HepG2 (cell line): ENCODE results near the gene ASH1L. TPM values are rescaled to one million over a fixed set of nuclear protein-coding genes. Genes with fewer than 3 reads are reported as not detected.
A peak's percentile ranks its signal among the peaks of the same experiment; 100 is the strongest.

ENCODE experiments used
- ADNP ChIP-seq: sonication (generic); formaldehyde crosslinking; IDR thresholded peaks from 2 replicates; pipeline ENCODE4 v1.4.0; 2020; ENCODE audit warnings: missing genetic modification reagents
- ARID4A ChIP-seq: sonication (generic); formaldehyde crosslinking; IDR thresholded peaks from 2 replicates; pipeline ENCODE4 v1.5.0; 2020; ENCODE audit warnings: mild to moderate bottlenecking, missing genetic modification reagents, borderline replicate concordance
- HCFC1 ChIP-seq: fragments of 150-350 bp; IDR thresholded peaks from 2 replicates; pipeline ENCODE4 v1.6.1; 2014; ENCODE audit warnings: low read depth, low read length
- HOXA5 ChIP-seq: sonication (generic); formaldehyde crosslinking; IDR thresholded peaks from 2 replicates; pipeline ENCODE4 v1.4.0; 2020; ENCODE audit warnings: missing genetic modification reagents
- HOXA7 ChIP-seq: sonication (generic); formaldehyde crosslinking; IDR thresholded peaks from 2 replicates; pipeline ENCODE4 v1.8.1; 2022; ENCODE audit warnings: mild to moderate bottlenecking, missing genetic modification reagents, moderate library complexity
- JUND ChIP-seq: sonication (generic); formaldehyde crosslinking; IDR thresholded peaks from 2 replicates; pipeline ENCODE4 v1.8.0; 2022; ENCODE audit warnings: mild to moderate bottlenecking, missing genetic modification reagents
- KDM1A ChIP-seq: IDR thresholded peaks from 2 replicates; pipeline ENCODE4 v1.6.1; 2016; ENCODE audit warnings: missing compliant biosample characterization
- PAWR ChIP-seq: sonication (generic); formaldehyde crosslinking; IDR thresholded peaks from 2 replicates; pipeline ENCODE4 v1.4.0; 2020; ENCODE audit warnings: missing genetic modification reagents, mild to moderate bottlenecking, borderline replicate concordance
- SATB2 ChIP-seq: sonication (generic); formaldehyde crosslinking; IDR thresholded peaks from 2 replicates; pipeline ENCODE4 v1.5.0; 2020; ENCODE audit warnings: missing genetic modification reagents
- SSRP1 ChIP-seq: IDR thresholded peaks from 2 replicates; pipeline ENCODE4 v1.6.1; 2016; ENCODE audit warnings: control low read depth
- TAF1 ChIP-seq: sonication (generic); formaldehyde crosslinking; IDR thresholded peaks from 2 replicates; pipeline ENCODE4 v1.4.0; 2020; ENCODE audit warnings: missing genetic modification reagents
- THAP11 ChIP-seq: IDR thresholded peaks from 2 replicates; pipeline ENCODE4 v1.6.1; 2016; ENCODE audit warnings: missing biosample characterization, missing genetic modification reagents
- ZBTB33 ChIP-seq: sonication (generic); formaldehyde crosslinking; IDR thresholded peaks from 2 replicates; pipeline ENCODE4 v1.4.0; 2020; ENCODE audit warnings: missing genetic modification reagents
- ZFP82 ChIP-seq: sonication (generic); formaldehyde crosslinking; IDR thresholded peaks from 2 replicates; pipeline ENCODE4 v1.5.1; 2020; ENCODE audit warnings: mild to moderate bottlenecking, missing genetic modification reagents, borderline replicate concordance
- ZNF337 ChIP-seq: sonication (generic); formaldehyde crosslinking; IDR thresholded peaks from 2 replicates; pipeline ENCODE4 v1.5.1; 2020; ENCODE audit warnings: missing genetic modification reagents, low read depth, mild to moderate bottlenecking, borderline replicate concordance
- ZNF749 ChIP-seq: sonication (generic); formaldehyde crosslinking; IDR thresholded peaks from 2 replicates; pipeline ENCODE4 v1.8.0; 2022; ENCODE audit warnings: mild to moderate bottlenecking, missing genetic modification reagents, moderate library complexity, borderline replicate concordance
- ZNF773 ChIP-seq: sonication (generic); formaldehyde crosslinking; IDR thresholded peaks from 2 replicates; pipeline ENCODE4 v1.4.0; 2020; ENCODE audit warnings: missing genetic modification reagents, borderline replicate concordance
- ZNF800 ChIP-seq: sonication (generic); formaldehyde crosslinking; IDR thresholded peaks from 2 replicates; pipeline ENCODE4 v1.4.0; 2020; ENCODE audit warnings: missing genetic modification reagents
- polyA plus RNA-seq, 8 experiments: library from polyadenylated mRNA; depleted of rRNA in 3 of 8; stranded (reverse) in 7 of 8; unstranded in 1 of 8; fragments of >200 nt; fragmentation: Illumina TruSeq in 4 of 8; extraction: Trizol in 4 of 8; gene quantifications; 2 replicates each; pipeline versions ENCODE4 v1.2.1 to v1.2.3, GENCODE V29; 2011 to 2016; ENCODE audit warnings: low read depth in 4 of 8, missing spikeins in 1 of 8, mixed read lengths in 1 of 8; ENCODE audit not compliant: insufficient read depth in 1 of 8
- total RNA-seq, 5 experiments: library from RNA; depleted of rRNA; stranded (reverse); fragments of >200 nt; fragmentation: Illumina TruSeq; extraction: Trizol; gene quantifications; 2 replicates each; pipeline ENCODE4 v1.2.3, GENCODE V29; 2016; ENCODE audit warnings: low read depth in 1 of 5
- TF ChIP-seq, protein P1 (sequence below): sonication (generic); formaldehyde crosslinking; IDR thresholded peaks from 2 replicates; pipeline ENCODE4 v1.9.0; 2022; ENCODE audit warnings: missing genetic modification reagents, mild to moderate bottlenecking, borderline replicate concordance

ASH1L gene
- total and polyA plus RNA-seq, 2 of the 13 experiments (the other 11 are each of a cell fraction or from before 2014, with no cell fraction given), result 10.2 to 15.3 TPM

DNA sequence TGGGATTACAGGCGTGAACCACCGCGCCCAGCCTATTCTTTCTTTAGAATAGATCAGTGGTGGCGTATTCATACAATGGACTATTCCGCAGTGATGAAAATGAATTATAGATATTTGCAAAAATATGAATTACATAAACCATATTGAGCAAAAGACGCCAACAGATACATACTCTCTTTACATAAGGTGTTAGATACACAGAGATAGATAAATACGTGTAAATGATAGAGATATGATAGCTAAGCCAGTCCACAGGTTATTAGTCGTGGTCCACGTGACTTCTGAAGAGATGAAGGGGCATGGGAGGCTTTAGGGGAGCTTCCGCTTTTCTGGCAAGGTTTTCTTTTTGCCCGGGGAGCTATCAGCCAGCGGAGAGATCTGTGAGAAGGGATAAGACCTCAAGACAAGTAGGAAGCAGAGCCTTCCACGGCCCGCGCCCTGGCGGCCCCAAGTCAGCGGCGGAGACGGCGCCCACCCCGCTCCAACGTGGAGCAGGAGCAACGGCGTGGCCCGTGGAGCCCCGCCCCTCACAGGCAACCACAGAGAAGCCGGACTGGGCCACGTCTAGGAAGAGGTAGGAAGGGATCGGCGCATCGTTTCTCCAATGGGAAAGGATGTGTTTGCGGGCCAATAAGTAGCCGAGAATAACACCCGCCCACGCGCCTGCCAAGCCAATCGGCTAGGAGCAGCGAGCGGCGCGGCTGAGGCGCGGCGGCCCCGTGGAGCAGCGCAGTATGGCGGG is 47.1 kb upstream of the ASH1L start, which contains the start of gene MSTO1 (continued):
- no peak for TF ChIP-seq ZNF800
- TF ChIP-seq TAF1 (CRISPR knock-in tag), result peak; percentile 63; the same call in 1 of the 2 replicates
- TF ChIP-seq SATB2 (CRISPR knock-in tag), result no peak
- TF ChIP-seq HOXA7 (CRISPR knock-in tag), result no peak
- no peak for TF ChIP-seq ADNP (CRISPR knock-in tag)
- TF ChIP-seq HCFC1, result no peak; the same call in 1 of the 2 replicates
- no peak for TF ChIP-seq ZNF749 (CRISPR knock-in tag)
- no peak for TF ChIP-seq ZNF337 (CRISPR knock-in tag)
- TF ChIP-seq THAP11 (CRISPR knock-in tag), result peak; percentile 77
- no peak for TF ChIP-seq ZNF773
- TF ChIP-seq HOXA5 (CRISPR knock-in tag), result peak; percentile 35; the same call in 1 of the 2 replicates
- TF ChIP-seq PAWR (CRISPR knock-in tag), result no peak
- TF ChIP-seq ARID4A (CRISPR knock-in tag), result peak; percentile 88; the same call in 1 of the 2 replicates
- TF ChIP-seq KDM1A (CRISPR knock-in tag), result no peak
- TF ChIP-seq, protein P1, sequence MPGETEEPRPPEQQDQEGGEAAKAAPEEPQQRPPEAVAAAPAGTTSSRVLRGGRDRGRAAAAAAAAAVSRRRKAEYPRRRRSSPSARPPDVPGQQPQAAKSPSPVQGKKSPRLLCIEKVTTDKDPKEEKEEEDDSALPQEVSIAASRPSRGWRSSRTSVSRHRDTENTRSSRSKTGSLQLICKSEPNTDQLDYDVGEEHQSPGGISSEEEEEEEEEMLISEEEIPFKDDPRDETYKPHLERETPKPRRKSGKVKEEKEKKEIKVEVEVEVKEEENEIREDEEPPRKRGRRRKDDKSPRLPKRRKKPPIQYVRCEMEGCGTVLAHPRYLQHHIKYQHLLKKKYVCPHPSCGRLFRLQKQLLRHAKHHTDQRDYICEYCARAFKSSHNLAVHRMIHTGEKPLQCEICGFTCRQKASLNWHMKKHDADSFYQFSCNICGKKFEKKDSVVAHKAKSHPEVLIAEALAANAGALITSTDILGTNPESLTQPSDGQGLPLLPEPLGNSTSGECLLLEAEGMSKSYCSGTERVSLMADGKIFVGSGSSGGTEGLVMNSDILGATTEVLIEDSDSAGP (CRISPR knock-in tag), result peak; percentile 41; the same call in 1 of the 2 replicates
- TF ChIP-seq JUND (CRISPR knock-in tag), result no peak
- no peak for TF ChIP-seq SSRP1 (CRISPR knock-in tag)
- TF ChIP-seq ZBTB33, result no peak
- no peak for TF ChIP-seq ZFP82 (CRISPR knock-in tag)
